Parathyroid adenoma (tissue), 2 donors: ENCODE measurements around the gene CINP.

Experiments used
- H2AFZ ChIP-seq: fragments of 300-600 bp; sonication (generic); one replicate; pipeline ENCODE4 v1.7.0; 2017; ENCODE audit warnings: antibody characterized with exemption, mild to moderate bottlenecking
- H3K27ac ChIP-seq: fragments of 300-600 bp; sonication (generic); one replicate; pipeline ENCODE4 v1.7.0; 2017
- H3K27me3 ChIP-seq: fragments of 300-600 bp; sonication (generic); one replicate; pipeline ENCODE4 v1.7.0; 2017; ENCODE audit warnings: low read length; ENCODE audit not compliant: control insufficient read depth, insufficient read depth
- H3K36me3 ChIP-seq: fragments of 300-600 bp; sonication (generic); one replicate; pipeline ENCODE4 v1.7.0; 2017; ENCODE audit warnings: low read length; ENCODE audit not compliant: control insufficient read depth, insufficient read depth
- H3K4me1 ChIP-seq: fragments of 300-600 bp; sonication (generic); one replicate; pipeline ENCODE4 v1.7.0; 2017; ENCODE audit warnings: control low read depth
- H3K4me2 ChIP-seq: fragments of 300-600 bp; sonication (generic); one replicate; pipeline ENCODE4 v1.7.0; 2017; ENCODE audit warnings: low read length
- H3K4me3 ChIP-seq: fragments of 300-600 bp; sonication (generic); one replicate; pipeline ENCODE4 v1.7.0; 2017; ENCODE audit warnings: low read depth, low read length
- H3K79me2 ChIP-seq: fragments of 300-600 bp; sonication (generic); one replicate; pipeline ENCODE4 v1.7.0; 2017; ENCODE audit warnings: control low read depth
- H3K9ac ChIP-seq: fragments of 300-600 bp; sonication (generic); one replicate; pipeline ENCODE4 v1.7.0; 2017; ENCODE audit warnings: mild to moderate bottlenecking
- H3K9me3 ChIP-seq: fragments of 300-600 bp; sonication (generic); one replicate; pipeline ENCODE4 v1.7.0; 2017; ENCODE audit warnings: low read length; ENCODE audit not compliant: control insufficient read depth
- CTCF ChIP-seq: fragments of 300-600 bp; sonication (generic); IDR thresholded peaks from one replicate; pipeline ENCODE4 v1.7.0; 2017; ENCODE audit warnings: antibody characterized with exemption, mild to moderate bottlenecking
- donor health status: primary hyperparathyroidism.

CINP gene

GRCh38 chr14:102325791-102326345, 36.8 kb downstream of the CINP start:
- no peaks in the 10 kb centered on the region for H3K9me3 ChIP-seq
- H3K79me2 ChIP-seq = peaks cover 2% of the 10 kb centered on the region
- no peaks in the 10 kb centered on the region for H3K36me3 ChIP-seq
- H2AFZ ChIP-seq = no peak overlapping the region
- peaks cover 4% of the 10 kb centered on the region for H3K4me1 ChIP-seq
- no peak overlapping the region for H3K27ac ChIP-seq
- H3K4me3 ChIP-seq = no peak overlapping the region
- no peak overlapping the region for H3K9ac ChIP-seq
- no peaks in the 10 kb centered on the region for H3K27me3 ChIP-seq
- no peak for TF ChIP-seq CTCF
- no peak overlapping the region for H3K4me2 ChIP-seq

GRCh38 chr14:102323102-102323501, 39.6 kb downstream of the CINP start:
- peaks cover 2% of the 10 kb centered on the region for H3K79me2 ChIP-seq
- H3K27me3 ChIP-seq = no peaks in the 10 kb centered on the region
- H3K9ac ChIP-seq = no peak overlapping the region
- peaks cover 14% of the 10 kb centered on the region for H3K4me1 ChIP-seq
- H3K9me3 ChIP-seq = no peaks in the 10 kb centered on the region
- H3K36me3 ChIP-seq = no peaks in the 10 kb centered on the region
- no peak overlapping the region for H3K4me3 ChIP-seq
- no peak overlapping the region for H2AFZ ChIP-seq
- peak; percentile 41 for TF ChIP-seq CTCF
- no peak overlapping the region for H3K4me2 ChIP-seq
- peak overlapping the region; percentile 13 for H3K27ac ChIP-seq

- Histone ChIP-seq H3K27ac (no peak overlapping the region), H3K4me2 (no peak overlapping the region), H3K4me1 (peaks cover 22% of the 10 kb centered on the region), H2AFZ (no peak overlapping the region), H3K27me3 (no peaks in the 10 kb centered on the region), H3K4me3 (no peak overlapping the region), H3K79me2 (peaks cover 2% of the 10 kb centered on the region), H3K36me3 (no peaks in the 10 kb centered on the region), H3K9me3 (no peaks in the 10 kb centered on the region), H3K9ac (no peak overlapping the region)
- no peak for TF ChIP-seq CTCF
Observed at GRCh38 chr14:102321456-102322422, 41.0 kb downstream of the CINP start.

- H3K9me3 ChIP-seq = no peaks in the 10 kb centered on the region
- peak overlapping the region; percentile 86 for H3K27ac ChIP-seq
- H2AFZ ChIP-seq = peak overlapping the region; percentile 97
- peaks cover 22% of the 10 kb centered on the region for H3K4me1 ChIP-seq
- H3K27me3 ChIP-seq = no peaks in the 10 kb centered on the region
- peaks cover 2% of the 10 kb centered on the region for H3K79me2 ChIP-seq
- peak overlapping the region; percentile 98 for H3K4me2 ChIP-seq
- H3K36me3 ChIP-seq = no peaks in the 10 kb centered on the region
- peak overlapping the region; percentile 75 for H3K4me3 ChIP-seq
- no peak overlapping the region for H3K9ac ChIP-seq
- TF ChIP-seq CTCF = no peak
Observed at GRCh38 chr14:102320671-102321455, 41.8 kb downstream of the CINP start.
